Stomach (tissue), 4 donors: Measurements from ENCODE around the gene ASXL3.

ENCODE experiments used
- CTCF ChIP-seq, 7 experiments: fragments of 450-650 bp in 4 of 7; fragments of 200-600 bp in 3 of 7; sonication (generic) in 3 of 7; IDR thresholded peaks; one replicate each; pipeline ENCODE4 v1.5.1; 2016 to 2019; ENCODE audit warnings: antibody characterized with exemption in 7 of 7, control low read depth in 2 of 7, mild to moderate bottlenecking in 1 of 7
- EP300 ChIP-seq: sonication (generic); formaldehyde crosslinking; IDR thresholded peaks from one replicate; pipeline ENCODE4 v1.6.1; 2017; ENCODE audit warnings: antibody characterized with exemption
- POLR2AphosphoS5 ChIP-seq, 3 donors: sonication (generic); formaldehyde crosslinking; IDR thresholded peaks; one replicate each; pipeline ENCODE4 v1.6.1; 2016; ENCODE audit warnings: antibody characterized with exemption in 3 of 3

DNA sequence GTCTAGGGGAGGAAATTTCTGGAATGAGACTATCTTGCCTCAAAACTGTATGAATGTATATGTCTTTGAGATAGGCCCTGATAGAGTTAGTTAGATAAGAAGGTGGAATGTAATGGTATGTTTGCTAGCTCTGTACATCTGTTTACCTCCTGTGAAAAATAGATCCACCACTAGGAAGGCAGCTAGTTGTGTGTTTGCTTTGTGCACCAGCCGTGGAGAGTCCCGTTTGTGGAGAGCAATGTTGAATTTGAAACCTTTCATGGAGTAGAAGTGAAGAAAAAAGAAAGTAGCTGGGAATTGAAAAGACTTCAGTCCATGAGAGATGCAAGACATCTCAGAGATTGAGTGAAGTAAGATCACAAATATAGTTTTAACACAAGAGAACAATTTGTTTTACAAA, 25.4 kb downstream of the ASXL3 start:
- TF ChIP-seq CTCF (IDR thresholded peaks at IDR 0.05), result no peak
- no peak for TF ChIP-seq EP300
- no peak for TF ChIP-seq POLR2AphosphoS5 (IDR thresholded peaks at IDR 0.05)
